ENCODE data around the gene KCTD20.

GRCh38 chr6:36404164-36404563 lies 38.6 kb upstream of the KCTD20 start:
- TF ChIP-seq CTCF (IDR thresholded peaks at IDR 0.05): no peak
- no peak for TF ChIP-seq POLR2A (IDR thresholded peaks at IDR 0.05)
